DOHH2 (cell line): ENCODE results near the gene PAQR6.

Experiments
- H3F3A ChIP-seq: fragments of 200-600 bp; sonication (generic), shearing (Covaris generic); 2 replicates; pipeline ENCODE4 v1.6.0; 2016; ENCODE audit warnings: antibody characterized with exemption, mild to moderate bottlenecking; ENCODE audit not compliant: control insufficient read depth, insufficient read depth
- H3K27ac ChIP-seq: fragments of 200-600 bp; sonication (generic); 2 replicates; pipeline ENCODE4 v1.5.1; 2014; ENCODE audit warnings: low read depth, mild to moderate bottlenecking, low read length, moderate library complexity
- H3K27me3 ChIP-seq: fragments of 200-600 bp; sonication (generic); 2 replicates; pipeline ENCODE4 v1.6.1; 2014; ENCODE audit warnings: mild to moderate bottlenecking, low read length, mixed read lengths; ENCODE audit not compliant: control insufficient read depth
- H3K36me3 ChIP-seq: fragments of 200-600 bp; sonication (generic); 2 replicates; pipeline ENCODE4 v1.6.1; 2014; ENCODE audit warnings: mild to moderate bottlenecking, low read length, moderate library complexity, mixed read lengths; ENCODE audit not compliant: control insufficient read depth
- H3K4me1 ChIP-seq: fragments of 200-600 bp; sonication (generic); 2 replicates; pipeline ENCODE4 v1.6.1; 2014; ENCODE audit warnings: mild to moderate bottlenecking, low read length, mixed read lengths; ENCODE audit not compliant: control insufficient read depth
- H3K4me2 ChIP-seq: fragments of 200-600 bp; sonication (generic); 2 replicates; pipeline ENCODE4 v1.6.0; 2014; ENCODE audit warnings: mild to moderate bottlenecking, low read length, moderate library complexity
- H3K4me3 ChIP-seq: fragments of 200-600 bp; sonication (generic); 2 replicates; pipeline ENCODE4 v1.5.1; 2014; ENCODE audit warnings: mild to moderate bottlenecking, low read length, mixed read lengths
- H3K79me2 ChIP-seq: fragments of 200-600 bp; sonication (generic); 2 replicates; pipeline ENCODE4 v1.6.1; 2014; ENCODE audit warnings: mild to moderate bottlenecking, low read length, mixed read lengths; ENCODE audit not compliant: control insufficient read depth
- H3K9me2 ChIP-seq: fragments of 200-600 bp; sonication (generic); replicated peaks from 2 replicates; pipeline ENCODE4 v1.6.1; 2014; ENCODE audit warnings: mild to moderate bottlenecking, low read length, mixed read lengths; ENCODE audit not compliant: control insufficient read depth
- H3K9me3 ChIP-seq: fragments of 200-600 bp; sonication (generic); 2 replicates; pipeline ENCODE4 v1.6.1; 2014; ENCODE audit warnings: antibody characterized with exemption, low read length, mixed read lengths; ENCODE audit not compliant: control insufficient read depth, insufficient read depth
- H4K20me1 ChIP-seq: fragments of 200-600 bp; sonication (generic); 2 replicates; pipeline ENCODE4 v1.6.0; 2014; ENCODE audit warnings: low read depth, mild to moderate bottlenecking, antibody characterized with exemption, low read length, moderate library complexity; ENCODE audit not compliant: control insufficient read depth, insufficient read depth
- CTCF ChIP-seq: fragments of 200-600 bp; sonication (generic); IDR thresholded peaks from one replicate; pipeline ENCODE4 v1.5.1; 2014; ENCODE audit warnings: antibody characterized with exemption, mild to moderate bottlenecking, low read depth, low read length; ENCODE audit not compliant: poor library complexity, severe bottlenecking
- EZH2phosphoT487 ChIP-seq: fragments of 200-600 bp; sonication (generic); IDR thresholded peaks from 2 replicates; pipeline ENCODE4 v1.6.1; 2017; ENCODE audit warnings: borderline replicate concordance, mild to moderate bottlenecking, antibody characterized with exemption, low read length, moderate library complexity, mixed read lengths

Gene PAQR6

GRCh38 chr1:156262461-156263287 is 14.8 kb upstream of the PAQR6 start:
- H3K4me2 ChIP-seq, result no peak overlapping the region

DNA sequence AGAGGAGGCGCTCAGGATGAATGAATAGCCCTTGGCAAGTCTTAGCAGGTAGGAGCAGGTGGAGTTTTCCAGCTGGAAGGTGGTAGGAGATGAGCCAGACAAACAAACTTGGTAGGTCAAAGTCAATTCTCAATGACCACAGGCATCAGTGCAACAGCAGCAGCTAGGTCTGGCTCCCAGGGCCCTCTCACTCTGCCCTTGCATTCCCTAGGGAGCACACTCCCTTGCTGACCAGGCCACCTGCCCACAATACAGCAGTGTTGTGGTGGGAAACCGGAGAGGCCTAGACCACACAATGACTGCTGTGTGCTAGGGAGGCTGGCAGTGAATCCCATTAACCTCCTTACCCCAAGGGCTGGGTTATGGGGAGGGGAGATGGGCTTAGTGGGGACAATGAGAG is 13.0 kb upstream of the PAQR6 start:
- H3K4me1 ChIP-seq, result no peaks in the 10 kb centered on the region
- no peak overlapping the region for H3K27ac ChIP-seq
- no peaks in the 10 kb centered on the region for H3K9me2 ChIP-seq
- no peaks in the 10 kb centered on the region for H3K79me2 ChIP-seq
- no peaks in the 10 kb centered on the region for H3K9me3 ChIP-seq
- TF ChIP-seq CTCF, result no peak
- no peak overlapping the region for H3K4me3 ChIP-seq
- peaks cover 87% of the 10 kb centered on the region for H3K36me3 ChIP-seq
- no peak overlapping the region for H3K4me2 ChIP-seq
- H4K20me1 ChIP-seq, result no peaks in the 10 kb centered on the region
- H3F3A ChIP-seq, result no peaks in the 10 kb centered on the region
- no peaks in the 10 kb centered on the region for H3K27me3 ChIP-seq

More at GRCh38 chr1:156262461-156263287, 14.8 kb upstream of the PAQR6 start:
- no peak for TF ChIP-seq CTCF
- Histone ChIP-seq H4K20me1 (no peaks in the 10 kb centered on the region), H3K36me3 (peaks cover 90% of the 10 kb centered on the region), H3F3A (no peaks in the 10 kb centered on the region), H3K27ac (no peak overlapping the region), H3K4me1 (no peaks in the 10 kb centered on the region), H3K9me3 (no peaks in the 10 kb centered on the region), H3K79me2 (no peaks in the 10 kb centered on the region), H3K4me3 (no peak overlapping the region), H3K9me2 (no peaks in the 10 kb centered on the region), H3K27me3 (no peaks in the 10 kb centered on the region)

DNA sequence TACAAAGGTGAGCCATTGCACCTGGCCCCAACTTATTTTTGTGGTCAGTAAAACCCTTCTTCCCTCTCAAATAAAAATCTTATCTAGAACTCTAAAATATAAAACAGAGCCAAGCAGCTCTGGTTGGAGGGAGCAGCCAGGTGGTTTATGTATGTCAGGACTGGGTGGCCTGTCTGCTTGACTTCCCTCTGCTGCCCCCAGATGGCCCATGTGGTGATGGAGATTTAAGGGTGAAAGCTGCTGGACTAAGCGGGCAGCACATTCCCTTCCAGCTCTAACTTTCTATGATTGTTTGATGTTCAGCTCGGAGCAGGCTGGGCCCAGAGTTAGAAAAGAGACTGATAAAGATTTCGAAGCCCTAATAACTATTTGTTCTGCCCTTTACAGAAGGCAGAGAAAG is 11.9 kb upstream of the PAQR6 start:
- Histone ChIP-seq H3K9me3 (no peaks in the 10 kb centered on the region), H3K27me3 (no peaks in the 10 kb centered on the region), H3K27ac (no peak overlapping the region), H3K4me1 (no peaks in the 10 kb centered on the region), H3K9me2 (no peaks in the 10 kb centered on the region), H3K4me2 (no peak overlapping the region), H3K79me2 (no peaks in the 10 kb centered on the region), H3K36me3 (peaks cover 80% of the 10 kb centered on the region), H3K4me3 (no peak overlapping the region), H3F3A (no peaks in the 10 kb centered on the region), H4K20me1 (no peaks in the 10 kb centered on the region)
- TF ChIP-seq CTCF, result no peak
- no peak for TF ChIP-seq EZH2phosphoT487
